HTR-8/SVneo (cell line): Measurements from ENCODE around the gene MZT2B.
"Not testable (repeated sequence)": the region's sequence is repeated elsewhere in the genome, so short reads cannot be mapped to it uniquely, and the experiment has no call there.

ENCODE experiments used
- DNase-seq: peaks from one replicate; pipeline ENCODE4 v3.0.0; 2011; ENCODE audit warnings: low spot score, mixed read lengths; ENCODE audit not compliant: insufficient read length
- FAIRE-seq: peaks from 2 replicates; lab custom pipeline; 2011; peaks lifted over from hg19 to GRCh38; lab: Jason Lieb, UNC

Gene MZT2B

DNA sequence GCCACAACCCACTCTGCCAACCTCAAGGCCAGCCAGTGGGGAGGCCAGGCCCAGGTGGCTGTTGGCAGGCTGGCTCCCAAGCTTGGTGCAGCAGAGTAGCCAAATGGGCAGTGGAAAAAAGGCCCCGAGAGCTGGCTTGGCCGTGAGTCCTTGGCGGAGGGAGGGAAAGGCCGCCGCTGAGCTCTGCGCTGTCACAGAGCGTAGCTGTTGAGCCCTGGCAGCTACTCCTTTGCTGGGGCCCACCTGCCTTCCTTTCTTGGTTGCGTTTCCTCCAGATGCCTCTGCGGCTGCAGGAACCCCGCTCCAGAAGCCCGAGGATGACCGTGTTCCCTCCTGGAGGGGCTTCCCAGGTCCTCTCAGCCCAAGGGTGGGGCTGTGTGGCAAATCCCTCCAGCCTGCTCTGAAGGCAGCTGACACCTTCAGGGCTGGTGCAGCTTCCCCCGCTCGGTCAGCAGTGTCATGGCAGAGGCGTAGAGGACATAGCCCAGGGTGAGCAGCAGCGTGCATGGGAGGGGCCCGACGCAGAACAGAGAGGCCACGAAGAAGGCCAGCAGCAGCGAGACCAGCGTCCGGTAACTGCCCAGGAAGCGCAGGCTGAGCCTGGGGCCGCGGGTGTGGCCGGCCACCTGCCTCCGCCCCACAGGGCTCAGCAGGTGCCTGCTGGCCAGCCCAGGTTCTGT is 29.8 kb upstream of the MZT2B start:
- FAIRE-seq, DNase-seq: not testable (repeated sequence)

- DNase-seq (no peak), FAIRE-seq (no peak)
These were observed 29.1 kb upstream of the MZT2B start for GRCh38 chr2:130152816-130153595.

DNA sequence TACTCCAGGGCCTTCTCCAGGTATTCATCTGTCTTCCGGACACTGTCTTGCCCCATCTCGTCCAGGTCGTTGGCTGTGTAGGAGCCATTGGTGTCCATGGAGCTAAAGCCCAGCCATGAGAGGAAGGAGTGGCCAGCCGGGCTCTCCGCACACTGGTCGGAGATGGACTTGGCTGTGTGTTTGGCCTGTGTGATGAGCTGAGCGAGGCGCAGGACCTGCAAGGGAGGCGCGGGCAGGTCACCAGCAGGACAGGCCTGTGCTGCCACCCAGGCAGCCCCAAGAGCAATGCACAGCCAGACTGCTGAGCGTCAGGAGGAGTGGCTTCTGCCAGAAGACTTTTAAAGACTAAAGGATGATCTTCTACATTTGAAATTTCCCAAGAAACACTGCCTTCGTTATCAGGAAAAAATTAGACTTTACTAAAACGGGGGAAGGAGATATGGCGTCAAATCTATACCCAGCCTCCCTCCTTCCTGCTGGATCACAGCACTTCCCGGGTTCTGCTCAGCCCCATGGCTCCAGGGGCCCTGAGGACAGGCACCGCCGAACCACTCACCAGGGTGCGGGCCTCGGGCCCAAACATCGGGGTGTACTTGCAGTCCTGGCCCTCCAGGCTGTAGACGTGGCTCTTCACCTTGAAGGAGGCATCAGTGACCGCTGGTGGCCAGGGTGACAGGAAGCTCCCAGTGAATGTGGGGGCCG is 28.2 kb upstream of the MZT2B start:
- peak; percentile 26 for FAIRE-seq
- DNase-seq, result not testable (repeated sequence)

DNA sequence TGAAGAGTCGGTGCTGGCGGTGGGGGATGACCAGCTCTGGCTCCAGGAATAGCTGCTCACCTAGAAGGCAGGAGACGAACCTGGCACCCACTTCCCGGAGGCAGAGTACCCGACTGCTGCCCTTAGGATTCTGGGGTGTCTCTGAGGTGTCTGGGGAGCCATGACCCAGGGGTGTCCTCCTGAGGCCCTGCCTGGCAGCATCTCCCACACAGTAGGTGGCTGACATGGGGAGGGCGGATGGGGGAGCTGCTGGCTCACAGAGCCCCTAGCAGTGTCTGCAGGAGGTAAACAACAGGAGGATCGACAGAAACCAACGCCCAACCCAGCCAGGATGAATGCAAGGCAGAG is 27.7 kb upstream of the MZT2B start:
- DNase-seq, FAIRE-seq: not testable (repeated sequence)

- no peak for DNase-seq
- FAIRE-seq, result no peak
These were observed 27.0 kb upstream of the MZT2B start for GRCh38 chr2:130154773-130155765.

- FAIRE-seq, result peak; percentile 88
- not testable (repeated sequence) for DNase-seq
These were observed 26.0 kb upstream of the MZT2B start for GRCh38 chr2:130155956-130156623.

GRCh38 chr2:130156624-130157004 is 25.4 kb upstream of the MZT2B start:
- DNase-seq (no peak), FAIRE-seq (no peak)

- DNase-seq, result not testable (repeated sequence)
- FAIRE-seq, result peak; percentile 71
These were observed 24.7 kb upstream of the MZT2B start for GRCh38 chr2:130157354-130157753.

DNA sequence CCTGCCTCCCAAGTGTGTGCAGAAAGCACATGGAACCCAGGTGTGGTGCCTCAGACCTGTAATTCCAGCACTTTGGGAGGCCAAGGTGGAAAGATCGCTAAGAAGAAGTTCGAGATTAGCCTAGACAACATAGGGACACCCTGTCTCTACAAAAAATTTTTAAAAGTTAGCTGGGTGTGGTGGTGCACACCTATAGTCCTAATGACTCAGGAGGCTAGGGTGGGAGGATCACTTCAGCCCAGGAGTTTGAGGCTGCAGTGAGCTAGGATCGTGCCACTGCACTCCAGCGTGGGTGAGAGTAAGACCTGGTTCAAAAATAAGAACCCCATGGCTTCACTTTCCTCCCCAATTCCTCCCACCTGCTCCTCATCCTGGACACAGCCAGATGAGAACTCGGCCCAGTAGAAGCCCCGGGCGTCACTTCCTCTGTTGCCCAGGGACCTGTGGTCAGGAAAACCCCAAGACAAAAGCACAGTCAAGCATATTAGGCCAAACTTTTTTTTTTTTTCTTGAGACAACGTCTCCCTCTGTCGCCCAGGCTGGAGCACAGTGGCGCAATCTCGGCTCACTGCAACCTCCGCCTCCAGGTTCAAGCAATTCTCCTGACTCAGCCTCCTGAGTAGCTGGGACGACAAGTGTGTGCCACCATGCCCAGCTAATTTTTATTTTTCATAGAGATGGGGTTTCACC is 24.1 kb upstream of the MZT2B start:
- not testable (repeated sequence) for FAIRE-seq, DNase-seq

GRCh38 chr2:130158631-130159030 is 23.4 kb upstream of the MZT2B start:
- FAIRE-seq (no peak), DNase-seq (no peak)

GRCh38 chr2:130159376-130159775 is 22.7 kb upstream of the MZT2B start:
- not testable (repeated sequence) for DNase-seq, FAIRE-seq

- no peak for DNase-seq
- no peak for FAIRE-seq
These were observed 21.9 kb upstream of the MZT2B start for GRCh38 chr2:130160131-130160530.

- FAIRE-seq, DNase-seq: not testable (repeated sequence)
These were observed 21.0 kb upstream of the MZT2B start for GRCh38 chr2:130160838-130161705.

- not testable (repeated sequence) for FAIRE-seq, DNase-seq
These were observed 19.6 kb upstream of the MZT2B start for GRCh38 chr2:130162486-130162885.

- no peak for DNase-seq
- no peak for FAIRE-seq
These were observed 19.1 kb upstream of the MZT2B start for GRCh38 chr2:130162968-130163367.

DNA sequence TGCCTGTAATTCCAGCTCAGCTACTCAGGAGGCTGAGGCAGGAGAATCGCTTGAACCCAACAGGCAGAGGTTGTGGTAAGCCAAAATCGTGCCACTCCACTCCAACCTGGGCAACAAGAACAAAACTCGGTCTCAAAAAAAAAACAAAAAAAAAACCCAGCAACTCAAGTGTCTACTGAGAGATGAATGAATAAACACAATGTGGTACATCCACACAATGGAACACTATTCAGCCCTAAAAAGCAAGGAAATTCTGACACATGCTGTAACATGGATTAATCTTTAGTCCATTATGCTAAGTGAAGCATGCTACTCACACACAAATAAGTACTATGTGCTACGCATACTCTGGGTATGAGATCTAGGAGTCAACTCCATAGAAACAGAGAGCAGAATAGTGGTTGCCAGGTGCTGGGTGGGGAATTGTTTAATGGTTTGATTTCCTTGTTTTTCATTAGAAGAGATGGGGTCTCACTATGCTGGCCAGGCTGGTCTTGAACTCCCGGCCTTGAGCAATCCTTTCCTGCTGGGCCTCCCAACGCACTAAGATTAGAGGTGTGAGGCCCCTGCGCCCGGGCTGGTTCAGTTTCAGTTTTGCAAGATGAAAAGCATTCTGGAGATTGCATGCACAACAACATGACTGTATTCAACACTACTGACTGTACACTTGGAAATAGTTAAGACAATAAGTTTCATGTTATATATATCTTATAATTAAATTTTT is 16.6 kb upstream of the MZT2B start:
- no peak for FAIRE-seq
- no peak for DNase-seq

DNA sequence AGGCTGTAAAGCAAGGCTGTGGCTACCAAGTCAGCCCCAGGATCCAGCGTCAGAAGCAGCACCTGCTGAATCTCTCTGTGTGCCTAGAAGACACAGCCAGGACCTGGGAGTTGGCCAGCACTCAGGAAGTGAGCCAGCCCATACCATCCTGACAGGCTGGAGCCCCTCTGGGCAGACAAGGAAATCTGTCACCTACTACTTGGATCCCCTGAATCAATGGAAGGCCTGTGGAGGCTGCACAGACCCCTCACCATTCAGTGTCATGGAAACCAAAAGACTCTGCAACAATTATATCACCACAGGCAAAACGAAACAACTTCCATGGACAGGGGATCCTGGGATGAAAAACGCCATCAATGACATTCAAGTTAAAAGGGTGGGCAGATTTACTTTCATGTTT is 15.5 kb upstream of the MZT2B start:
- not testable (repeated sequence) for DNase-seq, FAIRE-seq
